SJSA1 (cell line): Measurements from ENCODE around the gene PNCK. TPM values are rescaled to one million over a fixed set of nuclear protein-coding genes. Genes with fewer than 3 reads are reported as not detected.
A peak's percentile ranks its signal among the peaks of the same experiment; 100 is the strongest.
"Not testable (repeated sequence)": the region's sequence is repeated elsewhere in the genome, so short reads cannot be mapped to it uniquely, and the experiment has no call there.

Experiments used
- DNase-seq, 2 experiments: peaks; one replicate each; pipeline ENCODE4 v3.0.0-alpha.2; 2015 to 2020; ENCODE audit warnings: low spot score in 2 of 2, low read depth in 1 of 2
- H3K27ac ChIP-seq: fragments of 250-450 bp; sonication (Bioruptor Pico); 2 replicates; pipeline ENCODE4 v1.5.1; 2020; ENCODE audit warnings: mild to moderate bottlenecking, moderate library complexity
- H3K27me3 ChIP-seq: fragments of 250-450 bp; sonication (Bioruptor Pico); replicated peaks from 2 replicates; pipeline ENCODE4 v1.5.1; 2020; ENCODE audit warnings: mild to moderate bottlenecking, moderate library complexity
- H3K36me3 ChIP-seq: fragments of 250-450 bp; sonication (Bioruptor Pico); 2 replicates; pipeline ENCODE4 v1.5.1; 2020; ENCODE audit warnings: mild to moderate bottlenecking
- H3K4me1 ChIP-seq: fragments of 250-450 bp; sonication (Bioruptor Pico); replicated peaks from 2 replicates; pipeline ENCODE4 v1.6.1; 2021; ENCODE audit warnings: mild to moderate bottlenecking
- H3K4me3 ChIP-seq: fragments of 250-450 bp; sonication (Bioruptor Pico); 2 replicates; pipeline ENCODE4 v1.5.1; 2020; ENCODE audit warnings: mild to moderate bottlenecking
- H3K9me3 ChIP-seq: fragments of 250-450 bp; sonication (Bioruptor Pico); replicated peaks from 2 replicates; pipeline ENCODE4 v1.5.1; 2020; ENCODE audit warnings: mild to moderate bottlenecking
- total RNA-seq: library from RNA; depleted of rRNA; stranded (reverse); fragments of >200 nt; shearing (Covaris generic); gene quantifications from 2 replicates; pipeline ENCODE4 v1.2.3, GENCODE V29; 2014

The PNCK gene
- total RNA-seq, 1 experiment from 2014 or later: not detected

- Histone ChIP-seq H3K36me3 (no peaks in the 10 kb centered on the region), H3K27ac (no peak overlapping the region), H3K4me1 (no peaks in the 10 kb centered on the region), H3K4me3 (no peak overlapping the region), H3K9me3 (no peaks in the 10 kb centered on the region), H3K27me3 (no peaks in the 10 kb centered on the region)
- no peak for DNase-seq
Measured at GRCh38 chrX:153685751-153686696, 12.4 kb upstream of the PNCK start.

GRCh38 chrX:153685156-153685536 lies 11.5 kb upstream of the PNCK start:
- H3K36me3 ChIP-seq: no peaks in the 10 kb centered on the region
- no peaks in the 10 kb centered on the region for H3K27me3 ChIP-seq
- no peak overlapping the region for H3K4me3 ChIP-seq
- no peak overlapping the region for H3K27ac ChIP-seq
- no peaks in the 10 kb centered on the region for H3K9me3 ChIP-seq
- H3K4me1 ChIP-seq: no peaks in the 10 kb centered on the region
- DNase-seq: no peak

GRCh38 chrX:153684467-153685155 lies 11.0 kb upstream of the PNCK start:
- DNase-seq: no peak
- Histone ChIP-seq H3K36me3 (no peaks in the 10 kb centered on the region), H3K27me3 (no peaks in the 10 kb centered on the region), H3K4me3 (no peak overlapping the region), H3K4me1 (no peaks in the 10 kb centered on the region), H3K27ac (no peak overlapping the region), H3K9me3 (no peaks in the 10 kb centered on the region)

GRCh38 chrX:153683486-153683885 lies 9.9 kb upstream of the PNCK start:
- not testable (repeated sequence) for H3K4me1 ChIP-seq, H3K27ac ChIP-seq, DNase-seq, H3K27me3 ChIP-seq, H3K36me3 ChIP-seq, H3K4me3 ChIP-seq, H3K9me3 ChIP-seq

GRCh38 chrX:153681175-153681574 lies 7.6 kb upstream of the PNCK start:
- H3K27me3 ChIP-seq: no peaks in the 10 kb centered on the region
- no peak overlapping the region for H3K4me3 ChIP-seq
- no peak overlapping the region for H3K27ac ChIP-seq
- no peaks in the 10 kb centered on the region for H3K9me3 ChIP-seq
- no peaks in the 10 kb centered on the region for H3K36me3 ChIP-seq
- no peak for DNase-seq
- H3K4me1 ChIP-seq: no peaks in the 10 kb centered on the region

GRCh38 chrX:153674219-153674851 lies 722 bp upstream of the PNCK start:
- H3K27ac ChIP-seq: no peak overlapping the region
- H3K4me3 ChIP-seq: no peak overlapping the region
- 0 out of 2 replicates have a peak, but pooled peaks cover 4% of the 10 kb centered on the region for H3K27me3 ChIP-seq
- H3K9me3 ChIP-seq: no peaks in the 10 kb centered on the region
- H3K4me1 ChIP-seq: no peaks in the 10 kb centered on the region
- no peak for DNase-seq
- no peaks in the 10 kb centered on the region for H3K36me3 ChIP-seq

GRCh38 chrX:153672531-153673427 lies 834 bp downstream of the PNCK start:
- Histone ChIP-seq H3K4me1 (no peaks in the 10 kb centered on the region), H3K36me3 (no peaks in the 10 kb centered on the region), H3K27ac (no peak overlapping the region), H3K27me3 (0 out of 2 replicates have a peak, but pooled peaks cover 4% of the 10 kb centered on the region), H3K9me3 (no peaks in the 10 kb centered on the region), H3K4me3 (no peak overlapping the region)
- DNase-seq: no peak

GRCh38 chrX:153671589-153672530 lies 1.8 kb downstream of the PNCK start:
- 0 out of 2 replicates have a peak, but pooled peaks cover 4% of the 10 kb centered on the region for H3K27me3 ChIP-seq
- no peak overlapping the region for H3K4me3 ChIP-seq
- H3K9me3 ChIP-seq: no peaks in the 10 kb centered on the region
- no peak for DNase-seq
- H3K4me1 ChIP-seq: no peaks in the 10 kb centered on the region
- no peaks in the 10 kb centered on the region for H3K36me3 ChIP-seq
- H3K27ac ChIP-seq: no peak overlapping the region

GRCh38 chrX:153670748-153671588 lies 2.6 kb downstream of the PNCK start:
- no peaks in the 10 kb centered on the region for H3K4me1 ChIP-seq
- DNase-seq: peak in 1 of 2 experiments; percentile 25
- no peaks in the 10 kb centered on the region for H3K36me3 ChIP-seq
- no peaks in the 10 kb centered on the region for H3K9me3 ChIP-seq
- H3K4me3 ChIP-seq: no peak overlapping the region
- 0 out of 2 replicates have a peak, but pooled peaks cover 4% of the 10 kb centered on the region for H3K27me3 ChIP-seq
- no peak overlapping the region for H3K27ac ChIP-seq

GRCh38 chrX:153669901-153670731 lies 3.5 kb downstream of the PNCK start:
- no peak overlapping the region for H3K27ac ChIP-seq
- H3K4me1 ChIP-seq: no peaks in the 10 kb centered on the region
- 0 out of 2 replicates have a peak, but pooled peaks cover 4% of the 10 kb centered on the region for H3K27me3 ChIP-seq
- H3K4me3 ChIP-seq: no peak overlapping the region
- H3K36me3 ChIP-seq: no peaks in the 10 kb centered on the region
- no peaks in the 10 kb centered on the region for H3K9me3 ChIP-seq
- DNase-seq: no peak
